Panc1 (cell line): ENCODE measurements around the gene WLS.

Experiments used
- CTCF ChIP-seq: fragments of 450-650 bp; IDR thresholded peaks from 2 replicates; pipeline ENCODE4 v1.5.1; 2017; ENCODE audit warnings: mild to moderate bottlenecking
- POLR2AphosphoS5 ChIP-seq: IDR thresholded peaks from 2 replicates; pipeline ENCODE4 v1.6.1; 2012; ENCODE audit warnings: mild to moderate bottlenecking, low read depth, low read length, moderate library complexity
- REST ChIP-seq, 2 experiments: IDR thresholded peaks; 2 replicates each; pipeline ENCODE4 v1.6.1; 2011 to 2012; ENCODE audit warnings: low read depth in 2 of 2, control low read depth in 1 of 2, low read length in 1 of 2, mild to moderate bottlenecking in 1 of 2, moderate library complexity in 1 of 2; ENCODE audit not compliant: insufficient read depth in 1 of 2
- SIN3A ChIP-seq: IDR thresholded peaks from 2 replicates; pipeline ENCODE4 v1.6.1; 2012; ENCODE audit warnings: low read depth, mild to moderate bottlenecking, low read length, moderate library complexity, borderline replicate concordance; ENCODE audit not compliant: insufficient read depth

- no peak for TF ChIP-seq POLR2AphosphoS5
- no peak for TF ChIP-seq CTCF
- no peak for TF ChIP-seq SIN3A
- TF ChIP-seq REST (IDR thresholded peaks at IDR 0.05; ENCODE audit: insufficient read depth in 1 of 2, low read depth in 2 of 2, low read length in 1 of 2), result no peak
Observed at GRCh38 chr1:68140536-68140935, 91.8 kb downstream of the WLS start.
